HCT116 (cell line): ENCODE data around the gene WNT9B. TPM values are rescaled to one million over a fixed set of nuclear protein-coding genes. Genes with fewer than 3 reads are reported as not detected.

Experiments used
- ATAC-seq: fragments of 200-7000 bp; cut with Tn5 transposase; 2 replicates; pipeline ENCODE4 v1.9.1; 2020; ENCODE audit warnings: mild to moderate bottlenecking, moderate library complexity
- BruUV-seq: library from RNA; stranded (reverse); fragments of 400-500 nt; replicated peaks from 2 replicates; lab custom pipeline; 2021; lab: Mats Ljungman, UMichigan
- CTCF ChIA-PET: fragments of 300-600 bp; sonication (Branson Sonifier 250); formaldehyde crosslinking; loops from one replicate; lab custom pipeline; 2021; ENCODE audit warnings: antibody characterized with exemption; lab: Charles Lee
- POLR2A ChIA-PET: fragments of 300-600, 350-600 bp; sonication (Branson Sonifier 250); formaldehyde crosslinking; loops from one replicate; lab custom pipeline; 2021; ENCODE audit warnings: antibody characterized with exemption; lab: Charles Lee
- RAD21 ChIA-PET, 2 experiments: fragments of 300-600 bp; sonication (Branson Sonifier 250); formaldehyde crosslinking; loops; one replicate each; lab custom pipeline; 2023; ENCODE audit warnings: low total read pairs in 2 of 2; ENCODE audit not compliant: uncharacterized antibody in 2 of 2, unreplicated experiment in 2 of 2, low non-redundant PET in 1 of 2; lab: Charles Lee
- DNase-seq: peaks from one replicate; pipeline ENCODE4 v3.0.0-alpha.2; 2010; ENCODE audit warnings: low read depth, low spot score
- H2AFZ ChIP-seq: fragments of 200-600 bp; shearing (Covaris generic), sonication (generic); 2 replicates; pipeline ENCODE4 v1.6.1; 2017; ENCODE audit warnings: low read depth, mixed run types, mixed read lengths, antibody characterized with exemption, low read length; ENCODE audit not compliant: poor library complexity, severe bottlenecking
- H3K27ac ChIP-seq: 2 replicates; pipeline ENCODE4 v1.5.1; 2012; ENCODE audit warnings: low read depth, low read length
- H3K27me3 ChIP-seq: fragments of 200-600 bp; sonication (generic); 2 replicates; pipeline ENCODE4 v1.6.1; 2016; ENCODE audit warnings: mixed run types, low read length, mixed read lengths; ENCODE audit not compliant: insufficient read depth
- H3K36me3 ChIP-seq, 2 experiments: fragments of 200-500 bp in 1 of 2; fragments of 200-600 bp in 1 of 2; sonication (Bioruptor generic) in 1 of 2; sonication (generic) in 1 of 2; 2 replicates each; pipeline versions ENCODE4 v1.5.1 to v1.6.1; 2014 to 2016; ENCODE audit warnings: low read length in 2 of 2, inconsistent platforms in 1 of 2, mixed read lengths in 1 of 2, mixed run types in 1 of 2; ENCODE audit not compliant: insufficient read depth in 2 of 2, control insufficient read depth in 1 of 2
- H3K4me1 ChIP-seq, 2 experiments: fragments of 200-600 bp in 1 of 2; sonication (generic) in 1 of 2; 2 replicates each; pipeline versions ENCODE4 v1.5.1 to v1.6.1; 2012 to 2017; ENCODE audit warnings: low read length in 2 of 2, inconsistent platforms in 1 of 2, mild to moderate bottlenecking in 1 of 2, mixed read lengths in 1 of 2, mixed run types in 1 of 2, moderate library complexity in 1 of 2; ENCODE audit not compliant: insufficient read depth in 2 of 2, control insufficient read depth in 1 of 2
- H3K4me2 ChIP-seq: fragments of 200-600 bp; sonication (generic); 2 replicates; pipeline ENCODE4 v1.6.1; 2017; ENCODE audit warnings: mixed run types, low read length, mixed read lengths
- H3K4me3 ChIP-seq, 2 experiments: fragments of 200-600 bp in 1 of 2; sonication (generic) in 1 of 2; replicated peaks in 1 of 2; 2 replicates each; pipeline ENCODE4 v1.5.1; 2011 to 2016; ENCODE audit warnings: low read length in 2 of 2, control low read depth in 1 of 2, low read depth in 1 of 2, mild to moderate bottlenecking in 1 of 2, mixed read lengths in 1 of 2, mixed run types in 1 of 2
- H3K79me2 ChIP-seq: fragments of 200-600 bp; sonication (generic); 2 replicates; pipeline ENCODE4 v1.6.1; 2017; ENCODE audit warnings: mild to moderate bottlenecking, mixed run types, low read length, moderate library complexity, mixed read lengths; ENCODE audit not compliant: insufficient read depth
- H3K9ac ChIP-seq: fragments of 200-600 bp; sonication (generic); 2 replicates; pipeline ENCODE4 v1.6.1; 2016; ENCODE audit warnings: low read length, mixed read lengths
- H3K9me2 ChIP-seq: fragments of 200-600 bp; sonication (generic), shearing (Covaris generic); 2 replicates; pipeline ENCODE4 v1.6.1; 2017; ENCODE audit warnings: mixed run types, mild to moderate bottlenecking, moderate library complexity; ENCODE audit not compliant: insufficient read depth
- H3K9me3 ChIP-seq, 2 experiments: fragments of 200-500 bp in 1 of 2; fragments of 200-600 bp in 1 of 2; sonication (Bioruptor generic) in 1 of 2; sonication (generic) in 1 of 2; 2 replicates each; pipeline ENCODE4 v1.6.1; 2014 to 2017; ENCODE audit warnings: low read length in 2 of 2, mixed read lengths in 2 of 2, inconsistent platforms in 1 of 2, low read depth in 1 of 2, mild to moderate bottlenecking in 1 of 2, mixed run types in 1 of 2, moderate library complexity in 1 of 2; ENCODE audit not compliant: control insufficient read depth in 1 of 2, insufficient read depth in 1 of 2
- H4K20me1 ChIP-seq: fragments of 200-600 bp; sonication (generic), shearing (Covaris generic); 2 replicates; pipeline ENCODE4 v1.6.1; 2017; ENCODE audit warnings: mixed run types, mild to moderate bottlenecking, moderate library complexity; ENCODE audit not compliant: insufficient read depth
- ATF3 ChIP-seq: IDR thresholded peaks from 2 replicates; pipeline ENCODE4 v1.6.1; 2012
- CBX3 ChIP-seq: IDR thresholded peaks from 2 replicates; pipeline ENCODE4 v1.6.1; 2012; ENCODE audit warnings: low read depth
- CEBPB ChIP-seq: IDR thresholded peaks from 2 replicates; pipeline ENCODE4 v1.6.1; 2012; ENCODE audit warnings: low read depth
- ELF1 ChIP-seq: IDR thresholded peaks from 2 replicates; pipeline ENCODE4 v1.6.1; 2012; ENCODE audit warnings: low read depth, borderline replicate concordance
- EZH2 ChIP-seq: fragments of 200-600 bp; sonication (generic); IDR thresholded peaks from 2 replicates; pipeline ENCODE4 v1.6.1; 2017; ENCODE audit warnings: antibody characterized with exemption, mixed run types
- EZH2phosphoT487 ChIP-seq: fragments of 200-600 bp; IDR thresholded peaks from 2 replicates; pipeline ENCODE4 v1.6.1; 2018; ENCODE audit warnings: antibody characterized with exemption, borderline replicate concordance
- FOSL1 ChIP-seq: IDR thresholded peaks from 2 replicates; pipeline ENCODE4 v1.6.1; 2012; ENCODE audit warnings: low read depth
- JUND ChIP-seq: IDR thresholded peaks from 2 replicates; pipeline ENCODE4 v1.6.1; 2012
- POLR2A ChIP-seq: IDR thresholded peaks from 2 replicates; pipeline ENCODE4 v1.7.0; 2011; ENCODE audit warnings: borderline replicate concordance; ENCODE audit not compliant: insufficient read depth, insufficient read length; ENCODE audit errors: extremely low read depth
- RAD21 ChIP-seq: IDR thresholded peaks from 2 replicates; pipeline ENCODE4 v1.6.1; 2012; ENCODE audit warnings: low read depth, mild to moderate bottlenecking
- REST ChIP-seq: IDR thresholded peaks from 2 replicates; pipeline ENCODE4 v1.6.1; 2012; ENCODE audit warnings: low read depth
- SIN3A ChIP-seq: IDR thresholded peaks from 2 replicates; pipeline ENCODE4 v1.6.1; 2012; ENCODE audit warnings: low read depth
- SRF ChIP-seq: IDR thresholded peaks from 2 replicates; pipeline ENCODE4 v1.6.1; 2012; ENCODE audit warnings: low read depth
- TCF7L2 ChIP-seq: IDR thresholded peaks from 2 replicates; pipeline ENCODE4 v1.7.0; 2011; ENCODE audit warnings: borderline replicate concordance, inconsistent platforms; ENCODE audit not compliant: insufficient read depth, insufficient read length; ENCODE audit errors: extremely low read depth
- YY1 ChIP-seq: IDR thresholded peaks from 2 replicates; pipeline ENCODE4 v1.6.1; 2011; ENCODE audit warnings: low read length, low read depth, moderate library complexity, mild to moderate bottlenecking; ENCODE audit not compliant: insufficient replicate concordance; ENCODE audit errors: extremely low read depth
- ZBTB33 ChIP-seq: IDR thresholded peaks from 2 replicates; pipeline ENCODE4 v1.6.1; 2011; ENCODE audit warnings: mild to moderate bottlenecking, low read length, moderate library complexity; ENCODE audit not compliant: insufficient replicate concordance; ENCODE audit errors: extremely low read depth
- intact Hi-C: fragments of 100-400 bp; cut with micrococcal nuclease; formaldehyde crosslinking; loops from 2 replicates; pipeline ENCODE4 v1.10.0; 2022
- total RNA-seq: library from RNA; stranded (reverse); gene quantifications from one replicate; pipeline ENCODE4 v1.2.1, GENCODE V29; 2021; ENCODE audit not compliant: unreplicated experiment

The WNT9B gene
- total RNA-seq, 1 experiment from 2014 or later = not detected

GRCh38 chr17:46874906-46875305, 23.5 kb downstream of the WNT9B start:
- Histone ChIP-seq H3K4me2 (no peak overlapping the region), H3K36me3 (no peaks in the 10 kb centered on the region), H3K4me3 (no peak overlapping the region), H3K27ac (no peak overlapping the region), H3K9me3 (no peaks in the 10 kb centered on the region), H3K27me3 (no peaks in the 10 kb centered on the region), H4K20me1 (no peaks in the 10 kb centered on the region), H3K9ac (no peak overlapping the region), H3K9me2 (no peaks in the 10 kb centered on the region), H2AFZ (no peak overlapping the region), H3K4me1 (peaks cover 3 to 10% of the 10 kb centered on the region in 2 experiments; a peak in 3 of 4 replicates), H3K79me2 (no peaks in the 10 kb centered on the region)
- intact Hi-C loops = no loop called here
- no peak for DNase-seq
- no peak for TF ChIP-seq ZBTB33
- no TSS peak for BruUV-seq
- ChIA-PET CTCF (no interaction called here), POLR2A (no interaction called here), RAD21 (no interaction called here)
- no peak for ATAC-seq

GRCh38 chr17:46875849-46876352, 24.5 kb downstream of the WNT9B start:
- no TSS peak for BruUV-seq
- intact Hi-C loops = no loop called here
- Histone ChIP-seq H3K4me2 (peak overlapping the region; percentile 60), H4K20me1 (no peaks in the 10 kb centered on the region), H3K9me2 (no peaks in the 10 kb centered on the region), H3K79me2 (no peaks in the 10 kb centered on the region), H3K27me3 (no peaks in the 10 kb centered on the region), H3K4me1 (peaks cover 3 to 10% of the 10 kb centered on the region in 2 experiments; a peak in 3 of 4 replicates), H3K9me3 (no peaks in the 10 kb centered on the region), H3K4me3 (no peak overlapping the region), H3K36me3 (no peaks in the 10 kb centered on the region), H2AFZ (peak overlapping the region; percentile 51), H3K9ac (no peak overlapping the region), H3K27ac (no peak overlapping the region; the same call in 1 of the 2 replicates)
- ChIA-PET CTCF (interaction anchor here (1.0 to 2.0 kb wide), 9 partner anchors 9 to 93 kb away, joined by 3 to 10 read pairs (median 5); no protein-coding TSS in a partner anchor), RAD21 (interaction anchor here in 1 of 2 experiments (1.3 kb wide), 1 partner anchor 40 kb away, joined by 4 read pairs; no protein-coding TSS in a partner anchor), POLR2A (no interaction called here)
- no peak for ATAC-seq
- no peak for DNase-seq
- TF ChIP-seq POLR2A (no peak), RAD21 (no peak), SIN3A (no peak), JUND (no peak), YY1 (no peak), ATF3 (no peak), SRF (no peak), FOSL1 (no peak), ELF1 (no peak), TCF7L2 (no peak), EZH2phosphoT487 (no peak), CEBPB (no peak), REST (no peak), CBX3 (no peak), EZH2 (no peak)
